Loucy (cell line): ENCODE results near the gene CORO2A.

Experiments
- H2AFZ ChIP-seq: fragments of 200-600 bp; sonication (generic); 2 replicates; pipeline ENCODE4 v1.6.0; 2016; ENCODE audit warnings: antibody characterized with exemption, mild to moderate bottlenecking, low read length, moderate library complexity
- H3F3A ChIP-seq: fragments of 200-600 bp; 2 replicates; pipeline ENCODE4 v1.6.0; 2016; ENCODE audit warnings: antibody characterized with exemption, low read depth, mild to moderate bottlenecking
- H3K27me3 ChIP-seq: fragments of 200-600 bp; sonication (generic); 2 replicates; pipeline ENCODE4 v1.6.1; 2014; ENCODE audit warnings: low read length, mild to moderate bottlenecking; ENCODE audit not compliant: insufficient read depth, poor library complexity, severe bottlenecking
- H3K36me3 ChIP-seq: fragments of 200-600 bp; sonication (generic); 2 replicates; pipeline ENCODE4 v1.6.1; 2016; ENCODE audit warnings: low read length; ENCODE audit not compliant: insufficient read depth
- H3K4me1 ChIP-seq: fragments of 200-600 bp; sonication (generic); 2 replicates; pipeline ENCODE4 v1.5.1; 2014; ENCODE audit warnings: low read length, mild to moderate bottlenecking; ENCODE audit not compliant: insufficient read depth, poor library complexity, severe bottlenecking
- H3K4me2 ChIP-seq: fragments of 200-600 bp; sonication (generic); 2 replicates; pipeline ENCODE4 v1.6.0; 2014; ENCODE audit warnings: antibody characterized with exemption, low read length, low read depth, mild to moderate bottlenecking; ENCODE audit not compliant: poor library complexity, severe bottlenecking
- H3K4me3 ChIP-seq: fragments of 200-600 bp; sonication (generic); 2 replicates; pipeline ENCODE4 v1.5.1; 2014; ENCODE audit warnings: low read length, mild to moderate bottlenecking, mixed read lengths; ENCODE audit not compliant: poor library complexity, severe bottlenecking
- H3K79me2 ChIP-seq: fragments of 200-600 bp; sonication (generic); 2 replicates; pipeline ENCODE4 v1.6.1; 2014; ENCODE audit warnings: low read length; ENCODE audit not compliant: insufficient read depth
- H3K9ac ChIP-seq: fragments of 200-600 bp; sonication (generic); 2 replicates; pipeline ENCODE4 v1.6.0; 2014; ENCODE audit warnings: mild to moderate bottlenecking, low read depth, low read length, moderate library complexity; ENCODE audit not compliant: poor library complexity, severe bottlenecking
- H3K9me2 ChIP-seq: fragments of 200-600 bp; sonication (generic); replicated peaks from 2 replicates; pipeline ENCODE4 v1.6.1; 2016; ENCODE audit warnings: low read depth, low read length, mixed read lengths
- H3K9me3 ChIP-seq: fragments of 200-600 bp; sonication (generic); 2 replicates; pipeline ENCODE4 v1.6.1; 2014; ENCODE audit warnings: mild to moderate bottlenecking, antibody characterized with exemption, low read length, low read depth; ENCODE audit not compliant: insufficient read depth
- H4K20me1 ChIP-seq: fragments of 200-600 bp; sonication (generic); 2 replicates; pipeline ENCODE4 v1.6.0; 2014; ENCODE audit warnings: antibody characterized with exemption, low read length, mild to moderate bottlenecking; ENCODE audit not compliant: insufficient read depth, poor library complexity, severe bottlenecking
- CTCF ChIP-seq: fragments of 200-600 bp; sonication (generic); conservative IDR thresholded peaks from 2 replicates; pipeline ENCODE4 v1.5.1; 2014; ENCODE audit warnings: mild to moderate bottlenecking, antibody characterized with exemption, low read length
- EZH2phosphoT487 ChIP-seq: fragments of 200-600 bp; IDR thresholded peaks from 2 replicates; pipeline ENCODE4 v1.6.1; 2018; ENCODE audit warnings: antibody characterized with exemption, mild to moderate bottlenecking, moderate library complexity, borderline replicate concordance

The CORO2A gene

GRCh38 chr9:98154678-98155077 lies 37.8 kb downstream of the CORO2A start:
- no peak for TF ChIP-seq EZH2phosphoT487
- TF ChIP-seq CTCF = no peak
- no peaks in the 10 kb centered on the region for H3K27me3 ChIP-seq
- H3K36me3 ChIP-seq = no peaks in the 10 kb centered on the region
- H3K79me2 ChIP-seq = no peaks in the 10 kb centered on the region
- no peaks in the 10 kb centered on the region for H3K4me1 ChIP-seq
- H3F3A ChIP-seq = 0 out of 2 replicates have a peak, but pooled peaks cover 3% of the 10 kb centered on the region
- no peaks in the 10 kb centered on the region for H3K9me2 ChIP-seq
- no peak overlapping the region for H3K4me3 ChIP-seq
- no peaks in the 10 kb centered on the region for H3K9me3 ChIP-seq
- no peak overlapping the region for H3K4me2 ChIP-seq
- no peak overlapping the region for H3K9ac ChIP-seq
- no peaks in the 10 kb centered on the region for H4K20me1 ChIP-seq
- H2AFZ ChIP-seq = no peak overlapping the region

GRCh38 chr9:98152526-98152925 lies 39.9 kb downstream of the CORO2A start:
- no peaks in the 10 kb centered on the region for H3K9me3 ChIP-seq
- H3K79me2 ChIP-seq = no peaks in the 10 kb centered on the region
- no peaks in the 10 kb centered on the region for H3K27me3 ChIP-seq
- no peak for TF ChIP-seq CTCF
- no peak overlapping the region for H3K4me3 ChIP-seq
- H3K4me1 ChIP-seq = no peaks in the 10 kb centered on the region
- no peak overlapping the region for H2AFZ ChIP-seq
- no peaks in the 10 kb centered on the region for H3K36me3 ChIP-seq
- H3K9me2 ChIP-seq = no peaks in the 10 kb centered on the region
- H3K9ac ChIP-seq = no peak overlapping the region
- 0 out of 2 replicates have a peak, but pooled peaks cover 3% of the 10 kb centered on the region for H3F3A ChIP-seq
- no peak overlapping the region for H3K4me2 ChIP-seq
- no peaks in the 10 kb centered on the region for H4K20me1 ChIP-seq

GRCh38 chr9:98150721-98151120 lies 41.7 kb downstream of the CORO2A start:
- Histone ChIP-seq H3K27me3 (no peaks in the 10 kb centered on the region), H3K4me2 (no peak overlapping the region), H4K20me1 (no peaks in the 10 kb centered on the region), H3K4me3 (no peak overlapping the region), H3K36me3 (no peaks in the 10 kb centered on the region), H2AFZ (no peak overlapping the region), H3K9me3 (no peaks in the 10 kb centered on the region), H3F3A (0 out of 2 replicates have a peak, but pooled peaks cover 3% of the 10 kb centered on the region), H3K9ac (no peak overlapping the region), H3K79me2 (no peaks in the 10 kb centered on the region), H3K4me1 (no peaks in the 10 kb centered on the region), H3K9me2 (no peaks in the 10 kb centered on the region)
- TF ChIP-seq EZH2phosphoT487 (no peak), CTCF (no peak)
